Ascending aorta (tissue), 2 donors: ENCODE results near the gene KLHL36. TPM values are rescaled to one million over a fixed set of nuclear protein-coding genes. Genes with fewer than 3 reads are reported as not detected.

Source experiments
- DNase-seq, 2 donors: peaks; one replicate each; pipeline ENCODE4 v3.0.0-alpha.2; 2019; ENCODE audit warnings: low spot score in 2 of 2
- H3K27ac ChIP-seq, 2 donors: fragments of 200-600 bp; sonication (generic); one replicate each; pipeline ENCODE4 v1.5.1; 2016 to 2017; ENCODE audit warnings: mild to moderate bottlenecking in 1 of 2
- H3K27me3 ChIP-seq: fragments of 200-600 bp; sonication (generic); one replicate; pipeline ENCODE4 v1.5.1; 2017
- H3K36me3 ChIP-seq, 2 donors: fragments of 200-600 bp; sonication (generic); one replicate each; pipeline ENCODE4 v1.5.1; 2016
- H3K4me1 ChIP-seq, 2 donors: fragments of 200-600 bp; sonication (generic); one replicate each; pipeline ENCODE4 v1.5.1; 2016 to 2017; ENCODE audit warnings: mild to moderate bottlenecking in 1 of 2
- H3K4me3 ChIP-seq, 2 donors: fragments of 200-600 bp; sonication (generic); one replicate each; pipeline ENCODE4 v1.5.1; 2016 to 2017; ENCODE audit warnings: mild to moderate bottlenecking in 1 of 2
- H3K9me3 ChIP-seq, 2 donors: fragments of 200-600 bp; sonication (generic); one replicate each; pipeline ENCODE4 v1.5.1; 2016
- CTCF ChIP-seq, 3 experiments: fragments of 200-600 bp in 2 of 3; fragments of 450-650 bp in 1 of 3; sonication (generic) in 2 of 3; IDR thresholded peaks; one replicate each; pipeline ENCODE4 v1.5.1; 2016 to 2019; ENCODE audit warnings: antibody characterized with exemption in 3 of 3, mild to moderate bottlenecking in 1 of 3, moderate library complexity in 1 of 3
- intact Hi-C: fragments of 100-400 bp; cut with DNase I; formaldehyde crosslinking; loops from one replicate; pipeline ENCODE4 v1.15.1; 2023
- total RNA-seq: library from RNA; depleted of rRNA; stranded (reverse); fragments of >200 nt; gene quantifications from one replicate; pipeline ENCODE4 v1.1.0, GENCODE V29; 2016

Gene KLHL36
- total RNA-seq, 1 donor from 2014 or later = 65.1 TPM

- Histone ChIP-seq H3K9me3 (no peaks in the 10 kb centered on the region), H3K27ac (no peak overlapping the region), H3K27me3 (no peaks in the 10 kb centered on the region), H3K36me3 (peaks cover 42 to 67% of the 10 kb centered on the region in 2 donors), H3K4me1 (no peaks in the 10 kb centered on the region), H3K4me3 (no peak overlapping the region)
- no peak for TF ChIP-seq CTCF (IDR thresholded peaks at IDR 0.05)
- intact Hi-C loops = no loop called here
- no peak for DNase-seq
These were observed 6.7 kb downstream of the KLHL36 start for GRCh38 chr16:84654998-84655397.

- no peaks in the 10 kb centered on the region for H3K4me1 ChIP-seq
These were observed 8.3 kb downstream of the KLHL36 start for GRCh38 chr16:84656649-84657048.

GRCh38 chr16:84657229-84657837, 9.0 kb downstream of the KLHL36 start:
- Histone ChIP-seq H3K9me3 (no peaks in the 10 kb centered on the region), H3K4me3 (no peak overlapping the region), H3K36me3 (peaks cover 59 to 74% of the 10 kb centered on the region in 2 donors), H3K27me3 (no peaks in the 10 kb centered on the region), H3K27ac (no peak overlapping the region), H3K4me1 (no peaks in the 10 kb centered on the region)
- no peak for DNase-seq
- TF ChIP-seq CTCF (IDR thresholded peaks at IDR 0.05) = no peak
- intact Hi-C loops = no loop called here

More at GRCh38 chr16:84656649-84657048, 8.3 kb downstream of the KLHL36 start:
- peaks cover 55 to 73% of the 10 kb centered on the region in 2 donors for H3K36me3 ChIP-seq
- H3K27me3 ChIP-seq = no peaks in the 10 kb centered on the region
- no peak for TF ChIP-seq CTCF (IDR thresholded peaks at IDR 0.05)
- no peaks in the 10 kb centered on the region for H3K9me3 ChIP-seq
- no peak for DNase-seq
- intact Hi-C loops = no loop called here
- no peak overlapping the region for H3K27ac ChIP-seq
- no peak overlapping the region for H3K4me3 ChIP-seq

GRCh38 chr16:84658690-84659089, 10.4 kb downstream of the KLHL36 start:
- Histone ChIP-seq H3K4me3 (no peak overlapping the region), H3K9me3 (no peaks in the 10 kb centered on the region), H3K27me3 (no peaks in the 10 kb centered on the region), H3K36me3 (peaks cover 60 to 77% of the 10 kb centered on the region in 2 donors), H3K27ac (no peak overlapping the region), H3K4me1 (no peaks in the 10 kb centered on the region)
- intact Hi-C loops = no loop called here
- DNase-seq = no peak
- TF ChIP-seq CTCF (IDR thresholded peaks at IDR 0.05) = no peak

- no peaks in the 10 kb centered on the region for H3K4me1 ChIP-seq
- no peak overlapping the region for H3K27ac ChIP-seq
- DNase-seq = no peak
- no peak for TF ChIP-seq CTCF (IDR thresholded peaks at IDR 0.05)
- intact Hi-C loops = no loop called here
- no peak overlapping the region for H3K4me3 ChIP-seq
- no peaks in the 10 kb centered on the region for H3K27me3 ChIP-seq
- peaks cover 63 to 88% of the 10 kb centered on the region in 2 donors for H3K36me3 ChIP-seq
- no peaks in the 10 kb centered on the region for H3K9me3 ChIP-seq
These were observed 11.5 kb downstream of the KLHL36 start for GRCh38 chr16:84659656-84660300.
